Measurements from ENCODE around the gene PAK2. TPM values are rescaled to one million over a fixed set of nuclear protein-coding genes. Genes with fewer than 3 reads are reported as not detected.

Gene PAK2
- polyA plus RNA-seq, 1 of the 3 experiments (the other 2 are of a cell fraction): 27.9 TPM

DNA sequence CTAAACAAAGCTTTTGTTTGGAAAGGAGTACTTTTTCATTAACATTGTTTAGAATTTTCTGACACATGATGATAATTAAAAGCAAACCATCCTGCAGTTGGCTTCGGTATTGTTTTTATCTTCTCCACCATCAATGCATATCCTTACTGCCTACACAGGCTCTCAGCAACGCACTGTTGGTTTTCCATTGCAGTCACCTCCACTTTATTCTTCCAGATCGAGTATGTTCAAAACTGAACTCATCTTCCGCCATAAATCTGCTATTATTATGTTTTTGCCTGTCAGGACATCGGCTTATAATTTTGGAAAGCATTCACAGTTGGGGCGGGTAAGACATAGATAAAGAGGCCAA, 127.5 kb downstream of the PAK2 start:
- Histone ChIP-seq H3K9me3 (no peaks in the 10 kb centered on the region), H3K9me2 (no peaks in the 10 kb centered on the region), H3K36me3 (replicated peaks in 1 of 2; ENCODE audit: control insufficient read depth in 1 of 2, insufficient read depth in 2 of 2, low read length in 1 of 2) (peaks cover 0 to 13% of the 10 kb centered on the region in 2 experiments), H3K27me3 (ENCODE audit: insufficient read depth) (no peaks in the 10 kb centered on the region), H3K4me2 (peak overlapping the region; percentile 79), H3K4me1 (ENCODE audit: control insufficient read depth in 1 of 2, insufficient read depth in 2 of 2, low read depth in 1 of 2, low read length in 1 of 2) (peaks cover 0 to 5% of the 10 kb centered on the region in 2 experiments; a peak in 2 of 4 replicates), H3K79me2 (ENCODE audit: insufficient read depth) (peaks cover 44% of the 10 kb centered on the region), H3K4me3 (ENCODE audit: low read depth in 2 of 2, low read length in 1 of 2) (peak overlapping the region; percentile 72 to 89), H2AFZ (ENCODE audit: low read depth) (peak overlapping the region; percentile 95), H4K20me1 (ENCODE audit: insufficient read depth) (peaks cover 37% of the 10 kb centered on the region), H3K9ac (peak overlapping the region; percentile 71), H3F3A (replicated peaks; ENCODE audit: insufficient read depth) (peaks cover 9% of the 10 kb centered on the region), H3K27ac (ENCODE audit: low read depth in 2 of 2, low read length in 1 of 2) (peak overlapping the region; percentile 83 to 91)
- ChIA-PET CTCF (interaction anchor here (1.1 kb wide), 1 partner anchor 19 kb away, joined by 5 read pairs; no protein-coding TSS in a partner anchor), POLR2A (interaction anchor here (0.8 to 2.0 kb wide), 7 partner anchors 21 to 155 kb away, joined by 3 to 18 read pairs (median 3); partner anchors contain the start of genes CEP19, NCBP2, PAK2 and PIGX)
- DNase-seq: no peak
- 12% methylated on average over 6 of the region's 6 CpGs for WGBS (ENCODE audit: low lambda C conversion rate)
- TF ChIP-seq RXRA (IDR thresholded peaks at IDR 0.05; ENCODE audit: borderline replicate concordance, low read depth) (no peak), GATA2 (CRISPR knock-in tag; IDR thresholded peaks at IDR 0.05) (peak; percentile 55)

DNA sequence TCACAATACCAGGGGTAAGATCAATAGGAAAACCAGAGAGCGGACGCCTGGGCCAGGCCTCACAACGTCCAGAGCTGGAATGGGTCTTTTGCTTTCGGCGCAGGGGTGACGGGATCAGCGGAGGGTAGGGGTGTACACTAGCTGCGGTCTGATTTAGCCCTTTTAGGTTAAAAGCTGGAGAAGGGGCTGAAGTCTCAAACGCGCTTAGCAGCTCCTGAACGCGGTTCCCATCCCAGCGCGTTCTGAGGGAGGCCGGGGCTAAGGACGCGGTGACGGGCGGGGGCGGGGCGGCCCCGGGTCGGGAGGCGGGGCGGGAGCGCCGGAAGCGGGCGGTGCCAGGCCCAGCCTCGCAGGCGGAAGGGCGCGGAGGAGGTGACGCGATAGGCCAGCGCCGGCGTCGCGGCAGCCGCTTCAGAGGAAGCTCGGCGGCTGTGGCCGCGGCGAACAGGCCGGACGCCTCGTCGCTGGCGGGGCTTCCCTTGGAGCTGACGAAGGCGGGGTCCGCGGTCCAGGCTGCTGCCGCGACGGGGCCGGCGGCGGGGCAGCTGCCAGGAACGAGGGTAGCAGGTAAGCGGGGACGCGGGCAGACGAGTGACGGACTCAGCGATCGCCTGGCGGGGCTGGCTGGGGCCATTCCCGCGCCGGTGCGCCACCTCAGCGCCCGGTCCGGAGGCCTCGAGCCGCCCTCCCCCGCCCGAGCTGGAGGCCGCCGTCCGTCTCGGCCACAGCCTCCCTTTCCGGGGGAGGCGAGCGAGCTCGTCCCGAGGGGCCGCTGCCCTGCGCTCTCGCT, 128.0 kb downstream of the PAK2 start, which contains the start of gene SENP5:
Gene SENP5 (plus strand): TSS at position 414 of the 790 bp plus-strand sequence. CDS start 17,262 bp downstream, outside the sequence.
- CTCF ChIA-PET: interaction anchor here (0.8 to 1.3 kb wide), 5 partner anchors 19 to 102 kb away, joined by 3 to 5 read pairs (median 5); partner anchors contain the start of gene NCBP2
- TF ChIP-seq SMC3 (IDR thresholded peaks at IDR 0.05; ENCODE audit: low read depth, low read length) (no peak), FOXJ3 (CRISPR knock-in tag; IDR thresholded peaks at IDR 0.05) (no peak), POLR2AphosphoS5 (IDR thresholded peaks at IDR 0.05; ENCODE audit: low read depth, low read length) (peak; percentile 95), MEF2A (IDR thresholded peaks at IDR 0.05; ENCODE audit: borderline replicate concordance, low read depth) (no peak), ELF1 (IDR thresholded peaks at IDR 0.05) (peak; percentile 82), MXI1 (IDR thresholded peaks at IDR 0.05; ENCODE audit: low read depth, low read length) (peak; percentile 79), TCF12 (IDR thresholded peaks at IDR 0.05) (no peak), RFX5 (IDR thresholded peaks at IDR 0.05; ENCODE audit: low read length) (no peak), NRF1 (IDR thresholded peaks at IDR 0.05; ENCODE audit: low read depth, low read length) (no peak), NFIC (IDR thresholded peaks at IDR 0.05; ENCODE audit: borderline replicate concordance) (no peak), RXRA (IDR thresholded peaks at IDR 0.05; ENCODE audit: borderline replicate concordance, low read depth) (no peak), SIN3A (IDR thresholded peaks at IDR 0.05; ENCODE audit: borderline replicate concordance, low read depth, low read length) (peak; percentile 64; the same call in 1 of the 2 replicates)
- TF ChIP-seq, protein P1, sequence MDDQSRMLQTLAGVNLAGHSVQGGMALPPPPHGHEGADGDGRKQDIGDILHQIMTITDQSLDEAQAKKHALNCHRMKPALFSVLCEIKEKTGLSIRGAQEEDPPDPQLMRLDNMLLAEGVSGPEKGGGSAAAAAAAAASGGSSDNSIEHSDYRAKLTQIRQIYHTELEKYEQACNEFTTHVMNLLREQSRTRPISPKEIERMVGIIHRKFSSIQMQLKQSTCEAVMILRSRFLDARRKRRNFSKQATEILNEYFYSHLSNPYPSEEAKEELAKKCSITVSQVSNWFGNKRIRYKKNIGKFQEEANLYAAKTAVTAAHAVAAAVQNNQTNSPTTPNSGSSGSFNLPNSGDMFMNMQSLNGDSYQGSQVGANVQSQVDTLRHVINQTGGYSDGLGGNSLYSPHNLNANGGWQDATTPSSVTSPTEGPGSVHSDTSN (IDR thresholded peaks at IDR 0.05): no peak
- TF ChIP-seq, protein P2, sequence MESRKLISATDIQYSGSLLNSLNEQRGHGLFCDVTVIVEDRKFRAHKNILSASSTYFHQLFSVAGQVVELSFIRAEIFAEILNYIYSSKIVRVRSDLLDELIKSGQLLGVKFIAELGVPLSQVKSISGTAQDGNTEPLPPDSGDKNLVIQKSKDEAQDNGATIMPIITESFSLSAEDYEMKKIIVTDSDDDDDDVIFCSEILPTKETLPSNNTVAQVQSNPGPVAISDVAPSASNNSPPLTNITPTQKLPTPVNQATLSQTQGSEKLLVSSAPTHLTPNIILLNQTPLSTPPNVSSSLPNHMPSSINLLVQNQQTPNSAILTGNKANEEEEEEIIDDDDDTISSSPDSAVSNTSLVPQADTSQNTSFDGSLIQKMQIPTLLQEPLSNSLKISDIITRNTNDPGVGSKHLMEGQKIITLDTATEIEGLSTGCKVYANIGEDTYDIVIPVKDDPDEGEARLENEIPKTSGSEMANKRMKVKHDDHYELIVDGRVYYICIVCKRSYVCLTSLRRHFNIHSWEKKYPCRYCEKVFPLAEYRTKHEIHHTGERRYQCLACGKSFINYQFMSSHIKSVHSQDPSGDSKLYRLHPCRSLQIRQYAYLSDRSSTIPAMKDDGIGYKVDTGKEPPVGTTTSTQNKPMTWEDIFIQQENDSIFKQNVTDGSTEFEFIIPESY (IDR thresholded peaks at IDR 0.05; ENCODE audit: borderline replicate concordance, low read depth): 0 out of 2 replicates have a peak, but pooled peaks have one; percentile 39
- TF ChIP-seq, protein P3, sequence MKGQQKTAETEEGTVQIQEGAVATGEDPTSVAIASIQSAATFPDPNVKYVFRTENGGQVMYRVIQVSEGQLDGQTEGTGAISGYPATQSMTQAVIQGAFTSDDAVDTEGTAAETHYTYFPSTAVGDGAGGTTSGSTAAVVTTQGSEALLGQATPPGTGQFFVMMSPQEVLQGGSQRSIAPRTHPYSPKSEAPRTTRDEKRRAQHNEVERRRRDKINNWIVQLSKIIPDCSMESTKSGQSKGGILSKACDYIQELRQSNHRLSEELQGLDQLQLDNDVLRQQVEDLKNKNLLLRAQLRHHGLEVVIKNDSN (IDR thresholded peaks at IDR 0.05; ENCODE audit: borderline replicate concordance, low read depth): no peak
- TF ChIP-seq, protein P4, sequence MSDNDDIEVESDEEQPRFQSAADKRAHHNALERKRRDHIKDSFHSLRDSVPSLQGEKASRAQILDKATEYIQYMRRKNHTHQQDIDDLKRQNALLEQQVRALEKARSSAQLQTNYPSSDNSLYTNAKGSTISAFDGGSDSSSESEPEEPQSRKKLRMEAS (IDR thresholded peaks at IDR 0.05; ENCODE audit: low read depth): no peak; the same call in 1 of the 2 replicates
- TF ChIP-seq, protein P5, sequence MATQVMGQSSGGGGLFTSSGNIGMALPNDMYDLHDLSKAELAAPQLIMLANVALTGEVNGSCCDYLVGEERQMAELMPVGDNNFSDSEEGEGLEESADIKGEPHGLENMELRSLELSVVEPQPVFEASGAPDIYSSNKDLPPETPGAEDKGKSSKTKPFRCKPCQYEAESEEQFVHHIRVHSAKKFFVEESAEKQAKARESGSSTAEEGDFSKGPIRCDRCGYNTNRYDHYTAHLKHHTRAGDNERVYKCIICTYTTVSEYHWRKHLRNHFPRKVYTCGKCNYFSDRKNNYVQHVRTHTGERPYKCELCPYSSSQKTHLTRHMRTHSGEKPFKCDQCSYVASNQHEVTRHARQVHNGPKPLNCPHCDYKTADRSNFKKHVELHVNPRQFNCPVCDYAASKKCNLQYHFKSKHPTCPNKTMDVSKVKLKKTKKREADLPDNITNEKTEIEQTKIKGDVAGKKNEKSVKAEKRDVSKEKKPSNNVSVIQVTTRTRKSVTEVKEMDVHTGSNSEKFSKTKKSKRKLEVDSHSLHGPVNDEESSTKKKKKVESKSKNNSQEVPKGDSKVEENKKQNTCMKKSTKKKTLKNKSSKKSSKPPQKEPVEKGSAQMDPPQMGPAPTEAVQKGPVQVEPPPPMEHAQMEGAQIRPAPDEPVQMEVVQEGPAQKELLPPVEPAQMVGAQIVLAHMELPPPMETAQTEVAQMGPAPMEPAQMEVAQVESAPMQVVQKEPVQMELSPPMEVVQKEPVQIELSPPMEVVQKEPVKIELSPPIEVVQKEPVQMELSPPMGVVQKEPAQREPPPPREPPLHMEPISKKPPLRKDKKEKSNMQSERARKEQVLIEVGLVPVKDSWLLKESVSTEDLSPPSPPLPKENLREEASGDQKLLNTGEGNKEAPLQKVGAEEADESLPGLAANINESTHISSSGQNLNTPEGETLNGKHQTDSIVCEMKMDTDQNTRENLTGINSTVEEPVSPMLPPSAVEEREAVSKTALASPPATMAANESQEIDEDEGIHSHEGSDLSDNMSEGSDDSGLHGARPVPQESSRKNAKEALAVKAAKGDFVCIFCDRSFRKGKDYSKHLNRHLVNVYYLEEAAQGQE (IDR thresholded peaks at IDR 0.05; ENCODE audit: low read depth, low read length): no peak; the same call in 1 of the 2 replicates

More for the DNA sequence above, 128.0 kb downstream of the PAK2 start, which contains the start of gene SENP5:
- Histone ChIP-seq H3K27me3 (ENCODE audit: insufficient read depth) (no peaks in the 10 kb centered on the region), H3K79me2 (ENCODE audit: insufficient read depth) (peaks cover 49% of the 10 kb centered on the region), H3K27ac (ENCODE audit: low read depth in 2 of 2, low read length in 1 of 2) (peak within 1 kb of the TSS; percentile 83 to 91), H3K9me3 (no peaks in the 10 kb centered on the region), H3F3A (replicated peaks; ENCODE audit: insufficient read depth) (peaks cover 9% of the 10 kb centered on the region), H3K4me1 (ENCODE audit: control insufficient read depth in 1 of 2, insufficient read depth in 2 of 2, low read depth in 1 of 2, low read length in 1 of 2) (peaks cover 0 to 5% of the 10 kb centered on the region in 2 experiments; a peak in 2 of 4 replicates), H3K4me3 (ENCODE audit: low read depth in 2 of 2, low read length in 1 of 2) (peak within 1 kb of the TSS; percentile 72 to 89), H2AFZ (ENCODE audit: low read depth) (peak within 1 kb of the TSS; percentile 95), H3K4me2 (peak within 1 kb of the TSS; percentile 79), H4K20me1 (ENCODE audit: insufficient read depth) (peaks cover 42% of the 10 kb centered on the region), H3K36me3 (replicated peaks in 1 of 2; ENCODE audit: control insufficient read depth in 1 of 2, insufficient read depth in 2 of 2, low read length in 1 of 2) (peaks cover 0 to 13% of the 10 kb centered on the region in 2 experiments), H3K9ac (peak within 1 kb of the TSS; percentile 71), H3K9me2 (no peaks in the 10 kb centered on the region)
- DNase-seq: peak; percentile 97
- POLR2A ChIA-PET: interaction anchor here (0.8 to 2.0 kb wide), 8 partner anchors 21 to 339 kb away, joined by 3 to 18 read pairs (median 3); partner anchors contain the start of genes CEP19, NCBP2, PAK2 and PIGX
- WGBS (ENCODE audit: low lambda C conversion rate): 2% methylated on average over 17 of the region's 93 CpGs
